Osteoblast (primary cell): ENCODE measurements around the gene PLEKHO2. TPM values are rescaled to one million over a fixed set of nuclear protein-coding genes. Genes with fewer than 3 reads are reported as not detected.
A peak's percentile ranks its signal among the peaks of the same experiment; 100 is the strongest.

Source experiments
- DNase-seq: peaks from one replicate; pipeline ENCODE4 v3.0.0; 2011; ENCODE audit warnings: low spot score, mixed read lengths; ENCODE audit not compliant: insufficient read length; ENCODE audit errors: missing footprints
- H2AFZ ChIP-seq: 2 replicates; pipeline ENCODE4 v1.6.0; 2011; ENCODE audit warnings: mild to moderate bottlenecking, low read length
- H3K27ac ChIP-seq: 2 replicates; pipeline ENCODE4 v1.5.1; 2011; ENCODE audit warnings: mild to moderate bottlenecking, low read depth, low read length, moderate library complexity
- H3K27me3 ChIP-seq: 2 replicates; pipeline ENCODE4 v1.6.0; 2012; ENCODE audit warnings: mild to moderate bottlenecking, control low read depth, inconsistent platforms, low read length, moderate library complexity; ENCODE audit not compliant: insufficient read depth
- H3K36me3 ChIP-seq: 2 replicates; pipeline ENCODE4 v1.5.1; 2011; ENCODE audit warnings: mild to moderate bottlenecking, low read length, control low read depth, moderate library complexity; ENCODE audit not compliant: insufficient read depth
- H3K4me1 ChIP-seq: 2 replicates; pipeline ENCODE4 v1.5.1; 2011; ENCODE audit warnings: mild to moderate bottlenecking, low read length, control low read depth, moderate library complexity; ENCODE audit not compliant: insufficient read depth
- H3K4me2 ChIP-seq: 2 replicates; pipeline ENCODE4 v1.6.0; 2011; ENCODE audit warnings: mild to moderate bottlenecking, low read length; ENCODE audit not compliant: insufficient read depth
- H3K4me3 ChIP-seq: fragments of 200-600 bp; sonication (generic); 3 replicates; pipeline ENCODE4 v1.5.1; 2012; ENCODE audit warnings: mild to moderate bottlenecking, low read length, inconsistent platforms; ENCODE audit not compliant: insufficient read depth
- H3K79me2 ChIP-seq: 2 replicates; pipeline ENCODE4 v1.6.0; 2012; ENCODE audit warnings: mild to moderate bottlenecking, low read length, control low read depth, inconsistent platforms; ENCODE audit not compliant: insufficient read depth
- H3K9me3 ChIP-seq: 2 replicates; pipeline ENCODE4 v1.5.1; 2011; ENCODE audit warnings: low read depth, low read length, control low read depth
- H4K20me1 ChIP-seq: 2 replicates; pipeline ENCODE4 v1.6.0; 2012; ENCODE audit warnings: mild to moderate bottlenecking, low read length, control low read depth; ENCODE audit not compliant: insufficient read depth
- CTCF ChIP-seq: IDR thresholded peaks from 2 replicates; pipeline ENCODE4 v1.5.1; 2011; ENCODE audit warnings: mild to moderate bottlenecking, low read depth, low read length, moderate library complexity; ENCODE audit errors: extremely low read depth
- total RNA-seq: library from RNA; depleted of rRNA; stranded (reverse); fragments of >200 nt; gene quantifications from 2 replicates; pipeline ENCODE4 v1.2.3, GENCODE V29; 2012

PLEKHO2 gene
- total RNA-seq, 1 donor = 41.6 TPM

GRCh38 chr15:64845831-64846595, 4.3 kb downstream of the PLEKHO2 start:
- Histone ChIP-seq H3K27ac (no peak overlapping the region), H3K4me3 (no peak overlapping the region), H2AFZ (no peak overlapping the region), H3K27me3 (no peaks in the 10 kb centered on the region), H3K4me2 (peak overlapping the region; percentile 98), H3K79me2 (peaks cover 88% of the 10 kb centered on the region), H4K20me1 (peaks cover 47% of the 10 kb centered on the region), H3K9me3 (no peaks in the 10 kb centered on the region), H3K4me1 (peaks cover 40% of the 10 kb centered on the region), H3K36me3 (peaks cover 23% of the 10 kb centered on the region)
- DNase-seq = no peak
- no peak for TF ChIP-seq CTCF

- H3K79me2 ChIP-seq = peaks cover 90% of the 10 kb centered on the region
- H3K4me2 ChIP-seq = no peak overlapping the region
- no peaks in the 10 kb centered on the region for H3K9me3 ChIP-seq
- no peak overlapping the region for H3K4me3 ChIP-seq
- peaks cover 23% of the 10 kb centered on the region for H3K36me3 ChIP-seq
- H3K27ac ChIP-seq = no peak overlapping the region
- peaks cover 47% of the 10 kb centered on the region for H4K20me1 ChIP-seq
- no peak for DNase-seq
- peaks cover 49% of the 10 kb centered on the region for H3K4me1 ChIP-seq
- H2AFZ ChIP-seq = no peak overlapping the region
- TF ChIP-seq CTCF = no peak
- H3K27me3 ChIP-seq = no peaks in the 10 kb centered on the region
Observed at GRCh38 chr15:64847016-64847415, 5.3 kb downstream of the PLEKHO2 start.

- Histone ChIP-seq H3K4me1 (peaks cover 49% of the 10 kb centered on the region), H4K20me1 (peaks cover 46% of the 10 kb centered on the region), H3K9me3 (no peaks in the 10 kb centered on the region), H3K36me3 (peaks cover 23% of the 10 kb centered on the region), H3K4me3 (no peak overlapping the region), H3K79me2 (peaks cover 90% of the 10 kb centered on the region), H3K27me3 (no peaks in the 10 kb centered on the region), H3K4me2 (no peak overlapping the region), H3K27ac (no peak overlapping the region), H2AFZ (no peak overlapping the region)
- TF ChIP-seq CTCF = no peak
- DNase-seq = no peak
Observed at GRCh38 chr15:64847448-64847847, 5.7 kb downstream of the PLEKHO2 start.

GRCh38 chr15:64847876-64848716, 6.4 kb downstream of the PLEKHO2 start:
- DNase-seq = no peak
- H3K4me2 ChIP-seq = no peak overlapping the region

More at GRCh38 chr15:64847876-64848716, 6.4 kb downstream of the PLEKHO2 start:
- peaks cover 90% of the 10 kb centered on the region for H3K79me2 ChIP-seq
- peaks cover 44% of the 10 kb centered on the region for H4K20me1 ChIP-seq
- H3K27ac ChIP-seq = peak overlapping the region; percentile 17
- no peak for TF ChIP-seq CTCF
- no peaks in the 10 kb centered on the region for H3K27me3 ChIP-seq
- no peak overlapping the region for H2AFZ ChIP-seq
- H3K4me3 ChIP-seq = no peak overlapping the region
- H3K9me3 ChIP-seq = no peaks in the 10 kb centered on the region
- peaks cover 43% of the 10 kb centered on the region for H3K4me1 ChIP-seq
- H3K36me3 ChIP-seq = peaks cover 23% of the 10 kb centered on the region
